ENCODE data around the gene SLC9A4.

DNA sequence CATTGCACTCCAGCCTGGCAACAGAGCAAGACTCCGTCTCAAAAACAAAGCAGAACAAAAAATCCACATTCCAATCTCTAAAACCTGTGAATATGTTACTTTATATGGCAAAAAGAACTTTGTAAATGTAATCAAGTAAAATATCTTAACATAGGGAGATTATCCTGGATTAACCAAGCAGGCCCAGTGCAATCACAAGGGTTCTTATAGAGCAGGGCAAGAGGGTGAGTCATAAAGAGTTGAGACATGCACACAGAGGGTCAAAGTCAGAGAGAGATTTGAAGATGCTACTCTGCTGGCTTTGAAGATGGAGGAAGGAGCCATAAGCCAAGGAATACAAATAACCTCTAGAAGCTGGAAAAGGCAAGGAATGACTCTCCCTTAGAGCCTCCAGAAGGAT, 85.4 kb downstream of the SLC9A4 start:
- TF ChIP-seq TARDBP (IDR thresholded peaks at IDR 0.05) (no peak), BHLHE40 (IDR thresholded peaks at IDR 0.05; ENCODE audit: borderline replicate concordance) (no peak), FOXM1 (IDR thresholded peaks at IDR 0.05; ENCODE audit: borderline replicate concordance) (no peak), ELF4 (IDR thresholded peaks at IDR 0.05) (no peak), FOXK2 (IDR thresholded peaks at IDR 0.05) (no peak), SUZ12 (IDR thresholded peaks at IDR 0.05) (no peak), CTBP1 (IDR thresholded peaks at IDR 0.05; ENCODE audit: borderline replicate concordance) (no peak), FOXA1 (IDR thresholded peaks at IDR 0.05) (no peak), NFRKB (IDR thresholded peaks at IDR 0.05) (no peak), SP1 (IDR thresholded peaks at IDR 0.05) (no peak), ARNT (IDR thresholded peaks at IDR 0.05) (no peak), HDGF (IDR thresholded peaks at IDR 0.05; ENCODE audit: borderline replicate concordance) (no peak)
- TF ChIP-seq, protein P1, sequence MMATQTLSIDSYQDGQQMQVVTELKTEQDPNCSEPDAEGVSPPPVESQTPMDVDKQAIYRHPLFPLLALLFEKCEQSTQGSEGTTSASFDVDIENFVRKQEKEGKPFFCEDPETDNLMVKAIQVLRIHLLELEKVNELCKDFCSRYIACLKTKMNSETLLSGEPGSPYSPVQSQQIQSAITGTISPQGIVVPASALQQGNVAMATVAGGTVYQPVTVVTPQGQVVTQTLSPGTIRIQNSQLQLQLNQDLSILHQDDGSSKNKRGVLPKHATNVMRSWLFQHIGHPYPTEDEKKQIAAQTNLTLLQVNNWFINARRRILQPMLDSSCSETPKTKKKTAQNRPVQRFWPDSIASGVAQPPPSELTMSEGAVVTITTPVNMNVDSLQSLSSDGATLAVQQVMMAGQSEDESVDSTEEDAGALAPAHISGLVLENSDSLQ (IDR thresholded peaks at IDR 0.05) = no peak

Measured in HEK293T (cell line).